HepG2 (cell line): ENCODE measurements around the gene FXYD1. TPM values are rescaled to one million over a fixed set of nuclear protein-coding genes. Genes with fewer than 3 reads are reported as not detected.

Experiments
- ATAC-seq: fragments of 200-7000 bp; cut with Tn5 transposase; 3 replicates; pipeline ENCODE4 v1.9.1; 2020; ENCODE audit warnings: mild to moderate bottlenecking, moderate library complexity
- BruUV-seq: library from RNA; stranded (reverse); fragments of 400-500 nt; replicated peaks from 2 replicates; lab custom pipeline; 2021; lab: Mats Ljungman, UMichigan
- CTCF ChIA-PET: fragments of 300-600 bp; formaldehyde crosslinking; extraction: SDS; loops from one replicate; lab custom pipeline; 2021; ENCODE audit warnings: low total read pairs, inconsistent platforms, low intra/inter-chr PET ratio; lab: Yijun Ruan, JAX
- POLR2A ChIA-PET: fragments of 350-600 bp; sonication (Branson Sonifier 250); formaldehyde crosslinking; loops from one replicate; lab custom pipeline; 2020; ENCODE audit warnings: antibody characterized with exemption, inconsistent platforms; lab: Yijun Ruan, JAX
- DNase-seq: peaks from one replicate; pipeline ENCODE4 v3.0.0-alpha.2; 2015; ENCODE audit warnings: low spot score
- FAIRE-seq: peaks from 3 replicates; lab custom pipeline; 2011; peaks lifted over from hg19 to GRCh38; lab: Jason Lieb, UNC
- H2AFZ ChIP-seq: one replicate; pipeline ENCODE4 v1.6.1; 2011; ENCODE audit warnings: low read length, inconsistent platforms
- H3K27ac ChIP-seq: fragments of 300-600 bp; 3 replicates; pipeline ENCODE4 v1.8.0; 2011; ENCODE audit warnings: mixed run types, mild to moderate bottlenecking, mixed read lengths, low read length, inconsistent platforms; ENCODE audit not compliant: insufficient read depth; ENCODE audit errors: extremely low read length
- H3K27me3 ChIP-seq, 2 experiments: fragments of 200-600 bp in 1 of 2; 2 replicates in 1 of 2; 3 replicates in 1 of 2; pipeline versions ENCODE4 v1.6.0 to v1.8.0; 2011; ENCODE audit warnings: low read length in 2 of 2, mild to moderate bottlenecking in 2 of 2, moderate library complexity in 2 of 2, inconsistent platforms in 1 of 2; ENCODE audit not compliant: insufficient read depth in 2 of 2, control insufficient read depth in 1 of 2
- H3K36me3 ChIP-seq, 2 experiments: fragments of 200-600 bp in 1 of 2; replicated peaks in 1 of 2; 2 replicates in 1 of 2; 3 replicates in 1 of 2; pipeline versions ENCODE4 v1.5.1 to v1.8.0; 2011; ENCODE audit warnings: low read length in 2 of 2, inconsistent platforms in 1 of 2; ENCODE audit not compliant: insufficient read depth in 2 of 2, control insufficient read depth in 1 of 2
- H3K4me1 ChIP-seq: 2 replicates; pipeline ENCODE4 v1.5.1; 2012; ENCODE audit warnings: low read length, inconsistent platforms; ENCODE audit not compliant: insufficient read depth
- H3K4me2 ChIP-seq: 2 replicates; pipeline ENCODE4 v1.6.0; 2011; ENCODE audit warnings: low read depth, low read length, inconsistent platforms
- H3K4me3 ChIP-seq, 3 experiments: fragments of 200-600 bp in 1 of 3; sonication (generic), shearing (Covaris generic) in 1 of 3; replicated peaks in 1 of 3; 2 replicates each; pipeline ENCODE4 v1.5.1; 2011 to 2016; ENCODE audit warnings: low read length in 3 of 3, inconsistent platforms in 2 of 3, low read depth in 2 of 3, mild to moderate bottlenecking in 2 of 3, control low read depth in 1 of 3, mixed read lengths in 1 of 3; ENCODE audit not compliant: insufficient read depth in 1 of 3
- H3K79me2 ChIP-seq: one replicate; pipeline ENCODE4 v1.6.1; 2011; ENCODE audit warnings: low read length, inconsistent platforms; ENCODE audit not compliant: insufficient read depth
- H3K9ac ChIP-seq: 2 replicates; pipeline ENCODE4 v1.6.0; 2011; ENCODE audit warnings: mild to moderate bottlenecking, low read depth, low read length, inconsistent platforms; ENCODE audit not compliant: insufficient read depth
- H3K9me3 ChIP-seq: 2 replicates; pipeline ENCODE4 v1.5.1; 2012; ENCODE audit warnings: mild to moderate bottlenecking, low read length
- H4K20me1 ChIP-seq: 2 replicates; pipeline ENCODE4 v1.6.0; 2011; ENCODE audit warnings: inconsistent platforms, mild to moderate bottlenecking, low read length, moderate library complexity; ENCODE audit not compliant: insufficient read depth
- CREM ChIP-seq, 2 experiments: sonication (generic) in 1 of 2; formaldehyde crosslinking in 1 of 2; IDR thresholded peaks; 2 replicates each; pipeline versions ENCODE4 v1.4.0 to v1.6.1; 2016 to 2020; ENCODE audit warnings: antibody characterized with exemption in 1 of 2, mild to moderate bottlenecking in 1 of 2, missing genetic modification reagents in 1 of 2
- DNMT3B ChIP-seq: conservative IDR thresholded peaks from 2 replicates; pipeline ENCODE4 v1.6.1; 2016; ENCODE audit warnings: missing biosample characterization, control low read depth
- HOXA3 ChIP-seq: sonication (generic); formaldehyde crosslinking; IDR thresholded peaks from 2 replicates; pipeline ENCODE4 v1.5.0; 2020; ENCODE audit warnings: missing genetic modification reagents
- HOXD1 ChIP-seq: sonication (generic); formaldehyde crosslinking; IDR thresholded peaks from 2 replicates; pipeline ENCODE4 v1.5.0; 2020; ENCODE audit warnings: missing genetic modification reagents
- MTERF4 ChIP-seq: sonication (generic); formaldehyde crosslinking; IDR thresholded peaks from 2 replicates; pipeline ENCODE4 v1.8.0; 2023; ENCODE audit warnings: mild to moderate bottlenecking, missing genetic modification reagents
- NFE2 ChIP-seq: sonication (generic); formaldehyde crosslinking; IDR thresholded peaks from 2 replicates; pipeline ENCODE4 v1.4.0; 2020; ENCODE audit warnings: missing genetic modification reagents
- NFE2L2 ChIP-seq: fragments of 150-350 bp; IDR thresholded peaks from 2 replicates; pipeline ENCODE4 v1.6.1; 2014; ENCODE audit warnings: low read length
- PREB ChIP-seq: sonication (generic); formaldehyde crosslinking; IDR thresholded peaks from 2 replicates; pipeline ENCODE4 v1.4.0; 2020; ENCODE audit warnings: missing genetic modification reagents
- ZBTB38 ChIP-seq: sonication (generic); formaldehyde crosslinking; IDR thresholded peaks from 2 replicates; pipeline ENCODE4 v1.5.1; 2020; ENCODE audit warnings: mild to moderate bottlenecking, missing genetic modification reagents
- ZBTB40 ChIP-seq, 2 experiments: fragments of 450-650 bp in 1 of 2; sonication (generic) in 1 of 2; formaldehyde crosslinking in 1 of 2; IDR thresholded peaks; 2 replicates each; pipeline versions ENCODE4 v1.6.1 to v1.8.0; 2016 to 2022; ENCODE audit warnings: antibody characterized with exemption in 1 of 2, mild to moderate bottlenecking in 1 of 2, missing genetic modification reagents in 1 of 2
- ZFX ChIP-seq: sonication (generic); formaldehyde crosslinking; IDR thresholded peaks from 2 replicates; pipeline ENCODE4 v1.4.0; 2020; ENCODE audit warnings: mild to moderate bottlenecking, low read depth, missing genetic modification reagents, moderate library complexity
- ZNF225 ChIP-seq: sonication (generic); formaldehyde crosslinking; IDR thresholded peaks from 2 replicates; pipeline ENCODE4 v1.4.0; 2020; ENCODE audit warnings: mild to moderate bottlenecking, missing genetic modification reagents
- WGBS: methylation state at CpG from one replicate; pipeline ENCODE4 v1.1.6; 2017; ENCODE audit warnings: low lambda C conversion rate; 5-methylcytosine and 5-hydroxymethylcytosine counted together
- in situ Hi-C: cut with HindIII; loops from 2 replicates; pipeline ENCODE4 v1.10.0; 2017; ENCODE audit warnings: low pct_unique_long_range_greater_than_20kb; ENCODE audit not compliant: extremely low pct_ligation_motif_present
- intact Hi-C: fragments of 100-400 bp; cut with micrococcal nuclease; formaldehyde crosslinking; loops from one replicate; pipeline ENCODE4 v1.10.0; 2022; ENCODE audit not compliant: unreplicated experiment
- polyA plus RNA-seq, 8 experiments: library from polyadenylated mRNA; depleted of rRNA in 3 of 8; stranded (reverse) in 7 of 8; unstranded in 1 of 8; fragments of >200 nt; fragmentation: Illumina TruSeq in 4 of 8; extraction: Trizol in 4 of 8; gene quantifications; 2 replicates each; pipeline versions ENCODE4 v1.2.1 to v1.2.3, GENCODE V29; 2011 to 2016; ENCODE audit warnings: low read depth in 4 of 8, missing spikeins in 1 of 8, mixed read lengths in 1 of 8; ENCODE audit not compliant: insufficient read depth in 1 of 8
- total RNA-seq, 5 experiments: library from RNA; depleted of rRNA; stranded (reverse); fragments of >200 nt; fragmentation: Illumina TruSeq; extraction: Trizol; gene quantifications; 2 replicates each; pipeline ENCODE4 v1.2.3, GENCODE V29; 2016; ENCODE audit warnings: low read depth in 1 of 5

FXYD1 gene
- total and polyA plus RNA-seq, 2 of the 13 experiments (the other 11 are each of a cell fraction or from before 2014, with no cell fraction given): 31.2 TPM; not detected in 1

- POLR2A ChIA-PET: no interaction called here
- no peak for TF ChIP-seq PREB (CRISPR knock-in tag)
- TF ChIP-seq ZBTB38 (CRISPR knock-in tag): peak; percentile 52; the same call in 1 of the 2 replicates
- TF ChIP-seq HOXA3 (CRISPR knock-in tag): peak; percentile 30; the same call in 1 of the 2 replicates
- peak; percentile 26; the same call in 1 of the 2 replicates for TF ChIP-seq ZFX (CRISPR knock-in tag)
- TF ChIP-seq ZNF225 (CRISPR knock-in tag): no peak
- TF ChIP-seq ZBTB40 (IDR thresholded peaks at IDR 0.05): no peak
- peak; percentile 20; the same call in 1 of the 2 replicates for TF ChIP-seq ZBTB40 (CRISPR knock-in tag; IDR thresholded peaks at IDR 0.05)
- no peak for TF ChIP-seq NFE2L2
- no peak for TF ChIP-seq NFE2 (CRISPR knock-in tag)
- no peak for TF ChIP-seq DNMT3B (CRISPR knock-in tag)
- 0 out of 2 replicates have a peak, but pooled peaks have one; percentile 31 for TF ChIP-seq CREM (IDR thresholded peaks at IDR 0.05)
- no peak for TF ChIP-seq CREM (CRISPR knock-in tag; IDR thresholded peaks at IDR 0.05)
- no peak for TF ChIP-seq HOXD1 (CRISPR knock-in tag)
- TF ChIP-seq MTERF4 (CRISPR knock-in tag): no peak
Observed at GRCh38 chr19:35112995-35113688, 25.5 kb upstream of the FXYD1 start.

More at GRCh38 chr19:35112995-35113688, 25.5 kb upstream of the FXYD1 start:
- H3K36me3 ChIP-seq: no peaks in the 10 kb centered on the region
- intact Hi-C loops (no loop called here), in situ Hi-C loops (no loop called here)
- peak; percentile 17 for DNase-seq
- no peaks in the 10 kb centered on the region for H4K20me1 ChIP-seq
- 0 out of 5 replicates have a peak, but pooled peaks cover 0 to 6% of the 10 kb centered on the region in 2 experiments for H3K27me3 ChIP-seq
- no TSS peak for BruUV-seq
- peak overlapping the region; percentile 57 for H3K4me2 ChIP-seq
- ATAC-seq: no peak
- no peaks in the 10 kb centered on the region for H3K79me2 ChIP-seq
- no peak for FAIRE-seq
- CTCF ChIA-PET: no interaction called here
- peaks cover 84% of the 10 kb centered on the region for H3K4me1 ChIP-seq
- WGBS: 45% methylated on average over 14 of the region's 15 CpGs
- no peak overlapping the region for H2AFZ ChIP-seq
- no peak overlapping the region for H3K9ac ChIP-seq
- H3K27ac ChIP-seq: no peak overlapping the region
- H3K9me3 ChIP-seq: no peaks in the 10 kb centered on the region
- peak overlapping the region in 1 of 3 experiments; percentile 25; a peak in 1 of 6 replicates for H3K4me3 ChIP-seq
